BJ (cell line): ENCODE data around the gene TPRKB. TPM values are rescaled to one million over a fixed set of nuclear protein-coding genes. Genes with fewer than 3 reads are reported as not detected.
"Not testable (repeated sequence)": the region's sequence is repeated elsewhere in the genome, so short reads cannot be mapped to it uniquely, and the experiment has no call there.

Experiments used
- CTCF ChIA-PET: fragments of 350-600 bp; formaldehyde crosslinking; extraction: SDS; loops from one replicate; lab custom pipeline; 2021; ENCODE audit warnings: antibody characterized with exemption, inconsistent platforms; lab: Yijun Ruan, JAX
- POLR2A ChIA-PET: fragments of 300-600 bp; sonication (Branson Sonifier 250); formaldehyde crosslinking; extraction: SDS; loops from one replicate; lab custom pipeline; 2021; ENCODE audit warnings: antibody characterized with exemption; lab: Charles Lee
- DNase-seq: peaks from one replicate; pipeline ENCODE4 v3.0.0-alpha.2; 2011; ENCODE audit warnings: low read depth
- H3K27me3 ChIP-seq: 2 replicates; pipeline ENCODE4 v1.6.0; 2011; ENCODE audit warnings: low read length; ENCODE audit not compliant: control insufficient read depth, insufficient read depth
- H3K36me3 ChIP-seq: 2 replicates; pipeline ENCODE4 v1.5.1; 2011; ENCODE audit warnings: low read length; ENCODE audit not compliant: control insufficient read depth, insufficient read depth
- H3K4me3 ChIP-seq: 2 replicates; pipeline ENCODE4 v1.5.1; 2011; ENCODE audit warnings: low read depth, mild to moderate bottlenecking, control low read depth, low read length
- CTCF ChIP-seq: IDR thresholded peaks from 2 replicates; pipeline ENCODE4 v1.5.1; 2011; ENCODE audit warnings: low read depth, mild to moderate bottlenecking, control low read depth, inconsistent platforms, low read length, moderate library complexity; ENCODE audit not compliant: insufficient read depth
- polyA plus RNA-seq: library from polyadenylated mRNA; depleted of rRNA; stranded (reverse); fragments of >200 nt; gene quantifications from 2 replicates; pipeline ENCODE4 v1.2.3, GENCODE V29; 2011

TPRKB gene
- polyA plus RNA-seq, 1 experiment: 16.0 TPM

- ChIA-PET CTCF (no interaction called here), POLR2A (no interaction called here)
- TF ChIP-seq CTCF: no peak
- DNase-seq: no peak
- H3K27me3 ChIP-seq: no peaks in the 10 kb centered on the region
- H3K4me3 ChIP-seq: peak overlapping the region; percentile 76
- peaks cover 7% of the 10 kb centered on the region for H3K36me3 ChIP-seq
These were observed 767 bp downstream of the TPRKB start for GRCh38 chr2:73736378-73736777.

DNA sequence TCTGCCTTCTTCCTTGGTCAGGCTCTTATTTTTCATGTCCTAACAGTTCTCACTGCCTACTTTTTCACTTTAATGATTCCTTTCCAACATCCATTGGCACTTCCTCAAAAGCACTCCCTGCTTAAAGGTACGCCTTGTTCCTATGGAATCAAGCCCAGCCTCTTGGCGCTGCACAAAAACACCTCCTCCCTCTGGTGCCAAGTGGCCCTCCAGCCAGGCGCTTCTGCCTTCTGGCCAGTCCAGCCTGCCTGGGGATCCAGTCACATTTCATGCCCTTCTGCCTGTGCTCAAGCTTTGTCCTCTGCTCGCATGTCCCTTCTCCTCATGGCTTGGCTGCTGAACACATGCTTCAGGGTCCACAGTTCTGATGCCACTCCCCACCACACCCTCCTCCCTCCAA lies 6.3 kb downstream of the TPRKB start:
- no peak for DNase-seq
- ChIA-PET POLR2A (no interaction called here), CTCF (interaction anchor here (1.3 kb wide), 1 partner anchor 21 kb away, joined by 4 read pairs; no protein-coding TSS in a partner anchor)
- no peaks in the 10 kb centered on the region for H3K27me3 ChIP-seq
- no peak for TF ChIP-seq CTCF
- no peak overlapping the region for H3K4me3 ChIP-seq
- H3K36me3 ChIP-seq: peaks cover 12% of the 10 kb centered on the region

GRCh38 chr2:73728711-73729110 lies 8.4 kb downstream of the TPRKB start:
- Histone ChIP-seq H3K27me3 (no peaks in the 10 kb centered on the region), H3K4me3 (no peak overlapping the region), H3K36me3 (peaks cover 12% of the 10 kb centered on the region)
- ChIA-PET POLR2A (no interaction called here), CTCF (no interaction called here)
- no peak for TF ChIP-seq CTCF
- DNase-seq: no peak

DNA sequence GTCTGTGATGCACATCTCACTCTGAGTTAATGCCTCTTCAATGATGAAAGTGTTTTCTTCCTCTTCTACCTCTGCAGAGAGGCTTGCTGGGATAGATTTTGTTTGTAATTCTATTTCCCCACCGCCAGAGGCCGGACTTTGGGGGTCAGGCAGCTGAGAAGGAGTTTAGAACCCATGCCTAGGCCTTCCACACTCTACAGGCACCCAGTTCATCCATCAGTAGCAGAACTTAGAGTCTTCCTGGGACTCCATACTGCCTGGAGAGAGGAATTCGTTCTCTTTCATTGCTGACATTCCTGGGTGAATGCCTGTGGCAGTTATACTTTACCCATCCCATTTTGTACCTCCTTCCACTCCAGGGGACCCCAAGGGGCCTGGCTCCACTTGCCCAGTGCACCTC lies 9.1 kb downstream of the TPRKB start:
- TF ChIP-seq CTCF: no peak
- H3K4me3 ChIP-seq: no peak overlapping the region
- ChIA-PET CTCF (no interaction called here), POLR2A (no interaction called here)
- H3K27me3 ChIP-seq: no peaks in the 10 kb centered on the region
- H3K36me3 ChIP-seq: peaks cover 9% of the 10 kb centered on the region
- DNase-seq: no peak

- H3K4me3 ChIP-seq, H3K27me3 ChIP-seq, POLR2A ChIA-PET, DNase-seq, CTCF ChIA-PET, H3K36me3 ChIP-seq: not testable (repeated sequence)
These were observed 10.5 kb downstream of the TPRKB start for GRCh38 chr2:73726657-73727056.

DNA sequence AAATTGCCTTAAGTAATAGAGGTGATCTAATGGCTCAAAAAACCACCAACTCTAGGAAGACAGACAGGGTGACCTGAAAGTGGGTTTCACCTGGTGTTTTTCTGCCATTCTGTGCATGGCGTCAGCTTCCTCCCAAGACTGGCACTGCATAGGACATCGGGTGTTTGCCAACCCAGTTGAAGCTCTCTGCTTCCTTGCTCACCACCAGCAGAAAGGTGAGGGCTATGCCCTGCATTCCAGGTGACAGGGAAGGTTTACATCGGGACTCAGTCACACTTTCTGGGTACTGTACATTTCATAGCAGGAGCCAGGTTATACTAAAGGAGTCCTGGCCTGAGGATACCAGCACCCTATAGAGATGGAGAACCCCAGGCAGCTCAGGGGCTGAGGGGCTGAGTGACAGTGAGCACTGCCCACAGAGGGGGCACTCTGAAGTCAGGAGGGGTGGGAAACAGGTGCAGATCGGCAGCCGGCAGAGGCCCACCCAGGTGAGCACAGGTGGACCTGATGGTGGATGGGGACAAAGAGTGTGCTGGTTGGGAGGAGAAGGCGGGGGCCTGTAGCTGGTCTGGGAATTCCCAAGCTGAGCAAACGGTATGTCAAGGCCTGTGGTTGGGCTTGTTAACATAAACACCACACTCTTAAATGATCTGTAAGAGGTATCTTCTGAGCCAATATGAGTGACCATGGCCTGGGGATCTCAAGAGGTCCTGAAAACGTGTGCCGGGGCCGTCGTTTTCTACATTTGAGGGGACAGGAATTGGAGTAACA lies 18.1 kb downstream of the TPRKB start:
- CTCF ChIA-PET: no interaction called here
- TF ChIP-seq CTCF: no peak
- Histone ChIP-seq H3K27me3 (no peaks in the 10 kb centered on the region), H3K4me3 (no peak overlapping the region), H3K36me3 (no peaks in the 10 kb centered on the region)
- POLR2A ChIA-PET: no interaction called here
- no peak for DNase-seq
